H1 (cell line): ENCODE results near the gene ARMC6.
A peak's percentile ranks its signal among the peaks of the same experiment; 100 is the strongest.

Experiments used
- ATF2 ChIP-seq: IDR thresholded peaks from 2 replicates; pipeline ENCODE4 v1.6.1; 2012; ENCODE audit warnings: low read length, inconsistent platforms
- BACH1 ChIP-seq: IDR thresholded peaks from 2 replicates; pipeline ENCODE4 v1.6.1; 2012; ENCODE audit warnings: low read length, improper control_type of control experiment
- CEBPB ChIP-seq: IDR thresholded peaks from 2 replicates; pipeline ENCODE4 v1.6.1; 2012; ENCODE audit warnings: low read depth, low read length
- CTCF ChIP-seq, 3 experiments: IDR thresholded peaks; 1 replicate in 2 of 3; 2 replicates in 1 of 3; pipeline versions ENCODE4 v1.5.1 to v1.6.1; 2011; ENCODE audit warnings: low read length in 3 of 3, mild to moderate bottlenecking in 3 of 3, inconsistent platforms in 2 of 3, low read depth in 1 of 3, moderate library complexity in 1 of 3; ENCODE audit not compliant: insufficient read depth in 1 of 3; ENCODE audit errors: control extremely low read depth in 1 of 3
- EZH2 ChIP-seq: fragments of 200-600 bp; sonication (generic); IDR thresholded peaks from 2 replicates; pipeline ENCODE4 v1.7.1; 2012; ENCODE audit warnings: low read depth, mild to moderate bottlenecking, moderate library complexity, low read length, inconsistent platforms; ENCODE audit not compliant: severe bottlenecking
- NRF1 ChIP-seq: IDR thresholded peaks from 2 replicates; pipeline ENCODE4 v1.6.1; 2011; ENCODE audit warnings: mild to moderate bottlenecking, low read depth, low read length, improper control_type of control experiment
- RXRA ChIP-seq: IDR thresholded peaks from 2 replicates; pipeline ENCODE4 v1.6.1; 2011; ENCODE audit warnings: low read depth, mild to moderate bottlenecking, low read length, moderate library complexity; ENCODE audit not compliant: insufficient read depth

GRCh38 chr19:19051478-19052213, 18.2 kb downstream of the ARMC6 start:
- no peak for TF ChIP-seq ATF2
- TF ChIP-seq CEBPB, result no peak
- no peak for TF ChIP-seq NRF1
- peak; percentile 14 to 27 (median 19); a peak in 3 of 4 replicates for TF ChIP-seq CTCF (IDR thresholded peaks at IDR 0.05; ENCODE audit: control extremely low read depth in 1 of 3, insufficient read depth in 1 of 3, low read depth in 1 of 3, low read length in 3 of 3)
- TF ChIP-seq RXRA, result no peak
- TF ChIP-seq EZH2, result no peak
- no peak for TF ChIP-seq BACH1
